NCI-H2081 (cell line): ENCODE data around the gene ANGEL2.

Source experiments
- DNase-seq, 2 experiments: peaks; one replicate each; lab custom pipeline; 2025; lab: John Stamatoyannopoulos, UW

The ANGEL2 gene

DNA sequence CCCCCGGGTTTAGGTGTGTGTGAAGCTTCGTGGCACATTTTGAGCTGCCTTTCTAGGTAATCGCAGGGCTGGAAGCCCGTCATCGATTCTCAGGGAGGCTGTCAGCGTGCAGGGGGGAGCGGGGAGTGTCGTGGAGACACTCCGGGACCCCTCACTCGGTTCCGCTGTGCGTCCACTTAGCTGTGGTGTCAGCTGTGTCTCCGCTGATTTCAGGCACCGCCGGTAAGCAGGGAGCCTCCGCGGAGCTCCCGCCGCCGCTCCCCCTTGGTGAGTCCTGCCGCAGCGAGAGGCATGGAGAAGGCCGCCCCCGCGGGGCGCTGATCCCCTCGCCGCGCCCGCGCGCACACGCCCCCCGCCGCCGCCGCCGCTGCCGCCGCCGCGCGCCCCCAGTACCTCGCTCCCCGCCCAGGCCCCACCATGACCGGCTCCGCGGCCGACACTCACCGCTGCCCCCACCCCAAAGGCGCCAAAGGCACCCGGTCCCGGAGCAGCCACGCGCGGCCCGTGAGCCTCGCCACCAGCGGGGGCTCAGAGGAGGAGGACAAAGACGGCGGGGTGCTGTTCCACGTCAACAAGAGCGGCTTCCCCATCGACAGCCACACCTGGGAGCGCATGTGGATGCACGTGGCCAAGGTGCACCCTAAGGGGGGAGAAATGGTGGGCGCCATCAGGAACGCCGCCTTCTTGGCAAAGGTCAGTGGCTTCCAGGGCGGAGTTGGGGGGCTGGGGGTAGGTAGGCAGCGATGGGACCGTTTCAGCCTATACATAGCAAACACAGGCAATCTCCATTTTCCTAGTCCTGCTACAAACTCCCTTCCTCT lies 64.3 kb downstream of the ANGEL2 start:
- no peak for DNase-seq

DNA sequence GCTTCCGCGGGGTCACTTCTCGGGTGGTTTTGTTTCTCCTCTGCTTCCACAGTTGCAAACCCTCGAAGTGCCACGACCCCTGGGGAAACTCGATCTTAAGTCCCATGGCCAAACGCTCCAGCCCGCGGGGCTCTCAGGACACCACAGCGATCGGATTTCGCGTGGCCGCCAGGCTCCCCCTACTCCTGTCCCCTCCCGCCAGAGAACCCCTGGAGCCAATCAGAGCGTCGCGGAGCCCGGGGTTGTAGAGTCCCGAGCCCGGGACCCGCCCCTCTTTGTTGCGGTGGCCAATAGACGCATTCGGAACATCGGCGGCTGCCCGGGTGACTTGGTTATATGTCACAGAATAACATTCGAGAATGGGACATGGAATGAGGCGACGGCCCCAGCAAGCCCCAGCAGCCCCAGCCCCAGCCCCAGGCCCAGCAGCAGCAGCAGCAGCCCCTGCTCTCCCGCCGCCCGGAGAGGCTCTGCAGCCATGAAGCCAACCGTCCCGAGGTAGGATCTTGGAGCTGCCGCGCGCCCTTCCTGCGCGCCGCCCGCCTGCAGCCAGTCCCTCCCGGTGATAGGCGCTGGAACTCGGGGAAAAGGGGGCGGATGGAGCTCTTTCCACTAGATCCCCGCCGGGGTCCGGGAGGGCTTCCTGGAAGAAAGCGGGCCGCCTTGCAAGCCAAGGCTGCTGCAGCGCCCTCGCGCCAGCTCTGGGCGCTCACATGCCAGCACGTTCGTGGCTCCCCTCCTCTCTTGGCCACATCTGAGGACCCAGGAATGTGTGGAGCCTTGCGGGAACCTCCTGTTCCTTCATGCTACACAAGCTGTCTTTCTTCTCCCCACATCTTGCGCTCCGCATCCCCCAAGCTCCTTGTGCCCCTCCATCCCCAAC lies 65.2 kb downstream of the ANGEL2 start, which contains the start of gene VASH2:
Gene VASH2 (plus strand): TSS at position 299 of the 883 bp plus-strand sequence. CDS start 1,002 bp downstream, outside the sequence.
- peak; percentile 92 to 94 for DNase-seq

DNA sequence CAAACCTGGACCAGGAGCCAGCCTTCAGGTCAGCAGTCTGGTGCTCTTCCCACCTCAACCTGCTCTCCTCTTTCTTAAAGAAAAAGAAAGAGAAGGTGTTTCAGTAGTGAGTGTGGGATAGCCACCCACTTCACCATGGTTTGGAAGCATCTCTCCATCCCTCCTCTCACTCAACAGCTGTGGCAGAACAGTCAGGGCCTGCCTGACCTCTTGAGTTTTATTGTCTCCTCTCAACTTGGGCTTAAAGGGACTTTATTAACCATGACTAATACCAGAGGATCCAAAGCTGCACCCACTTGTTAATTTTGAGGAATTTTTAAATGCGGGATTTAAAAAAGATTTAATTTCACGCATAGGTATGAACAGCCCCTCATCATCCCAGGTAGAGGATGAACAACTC lies 65.9 kb downstream of the ANGEL2 start:
- no peak for DNase-seq

DNA sequence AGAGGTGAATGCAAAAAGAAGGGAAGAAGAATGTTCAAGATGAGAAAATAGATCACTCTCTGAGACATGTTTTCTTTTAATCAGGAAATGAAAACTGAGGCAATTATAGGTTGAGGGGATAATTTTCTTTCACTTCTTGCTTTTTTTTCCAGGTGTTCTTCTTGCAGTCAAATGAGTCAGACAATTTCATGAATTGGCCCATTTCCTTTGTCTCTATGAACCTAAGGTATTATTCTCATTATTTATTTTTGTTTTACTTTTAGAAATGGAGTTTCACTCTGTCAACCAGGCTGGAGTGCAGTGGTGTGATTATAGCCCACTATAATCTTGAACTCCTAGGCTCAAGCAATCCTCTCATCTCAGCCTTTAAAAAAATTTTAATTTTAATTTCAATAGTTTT lies 68.8 kb downstream of the ANGEL2 start:
- DNase-seq = no peak

DNA sequence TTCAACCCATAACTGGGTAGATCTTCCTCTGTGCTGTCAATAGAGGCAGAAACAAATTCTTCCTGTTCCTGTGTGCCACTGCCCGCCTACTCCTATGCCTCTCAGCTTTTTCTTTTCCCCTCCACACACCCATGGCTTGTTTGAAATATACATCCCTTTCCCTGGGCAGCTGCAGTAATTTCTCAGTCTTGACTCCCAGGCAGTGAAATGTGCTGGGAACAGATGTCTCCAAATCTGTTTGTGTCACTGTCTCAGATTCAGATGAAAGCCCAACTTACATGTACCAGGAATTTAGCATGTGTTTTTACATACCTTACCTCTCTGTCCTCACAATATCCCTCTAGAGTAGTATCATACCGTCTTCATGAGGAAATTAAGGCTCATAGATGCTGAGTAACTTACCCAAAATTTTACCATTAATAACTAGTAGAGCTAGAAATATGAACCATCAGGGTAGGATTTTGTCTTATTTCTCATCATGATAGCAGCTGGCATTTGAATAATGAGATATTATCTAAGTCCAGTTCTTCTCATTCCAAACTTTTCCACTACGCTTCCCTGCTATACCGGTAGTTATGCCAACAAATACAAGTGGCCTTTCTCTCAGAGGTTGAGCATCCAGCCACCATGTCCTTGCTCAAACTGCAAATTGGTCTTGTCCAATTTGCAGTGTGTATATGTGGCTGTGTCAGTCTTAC lies 70.1 kb downstream of the ANGEL2 start:
- no peak for DNase-seq

DNA sequence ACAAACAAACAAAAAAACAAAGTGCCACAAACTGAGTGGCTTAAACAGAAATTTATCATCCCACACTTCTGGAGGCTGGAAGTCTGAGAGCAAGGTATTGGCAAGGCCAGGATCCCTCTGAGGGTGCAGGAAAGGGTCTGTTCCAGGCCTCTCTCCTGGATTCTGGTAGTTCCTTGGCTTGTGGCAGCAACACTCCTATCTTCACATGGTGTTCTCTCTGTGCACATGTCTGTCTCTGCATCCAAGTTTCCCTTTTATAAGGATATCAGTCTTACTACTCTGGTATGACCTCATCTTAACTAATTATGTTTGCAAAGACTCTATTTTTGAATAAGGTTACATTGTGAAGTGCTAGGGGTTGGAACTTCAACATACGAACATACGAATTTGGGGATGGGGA lies 70.6 kb downstream of the ANGEL2 start:
- DNase-seq = no peak

DNA sequence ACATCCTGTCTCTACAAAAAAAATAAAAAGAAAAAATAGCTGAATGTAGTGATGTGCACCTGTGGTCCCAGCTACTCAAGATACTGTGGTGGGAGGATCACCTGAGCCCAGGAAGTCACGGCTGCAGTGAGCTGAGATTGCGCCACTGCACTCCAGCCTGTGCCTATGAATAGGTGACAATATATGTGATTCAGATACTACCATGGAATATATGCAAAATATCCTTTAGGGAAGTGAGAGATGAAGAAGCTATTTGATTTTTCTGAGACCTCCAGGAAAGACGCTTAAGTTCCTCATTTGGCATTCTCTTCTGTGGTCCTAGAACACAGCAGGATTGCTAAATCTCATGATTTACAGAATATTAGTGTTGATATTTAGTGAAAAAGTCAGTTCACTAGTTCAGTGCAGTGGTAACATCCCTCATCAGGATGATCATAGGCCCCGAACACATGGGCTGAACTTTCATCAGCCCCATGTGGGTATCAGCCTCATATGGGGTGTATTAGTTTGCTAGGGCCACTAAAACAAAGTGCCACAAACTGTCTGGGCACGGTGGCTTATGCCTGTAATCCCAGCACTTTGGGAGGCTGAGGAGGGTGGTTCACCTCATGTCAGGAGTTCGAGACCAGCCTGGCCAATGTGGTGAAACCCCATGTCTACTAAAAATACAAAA lies 71.3 kb downstream of the ANGEL2 start:
- DNase-seq = no peak

DNA sequence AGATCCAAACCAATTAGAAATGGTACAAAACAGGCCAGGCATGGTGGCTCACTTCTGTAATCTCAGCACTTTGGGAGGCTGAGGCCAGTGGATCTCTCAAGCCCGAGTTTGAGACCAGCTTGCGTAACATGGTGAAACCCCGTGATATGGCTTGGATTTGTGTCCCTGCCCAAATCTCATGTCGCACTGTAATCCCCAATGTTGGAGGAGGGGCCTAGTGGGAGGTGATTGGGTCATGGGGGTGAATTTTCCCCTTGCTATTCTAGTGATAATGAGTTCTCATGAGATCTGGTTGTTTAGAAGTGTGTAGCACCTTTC lies 72.3 kb downstream of the ANGEL2 start:
- no peak for DNase-seq

DNA sequence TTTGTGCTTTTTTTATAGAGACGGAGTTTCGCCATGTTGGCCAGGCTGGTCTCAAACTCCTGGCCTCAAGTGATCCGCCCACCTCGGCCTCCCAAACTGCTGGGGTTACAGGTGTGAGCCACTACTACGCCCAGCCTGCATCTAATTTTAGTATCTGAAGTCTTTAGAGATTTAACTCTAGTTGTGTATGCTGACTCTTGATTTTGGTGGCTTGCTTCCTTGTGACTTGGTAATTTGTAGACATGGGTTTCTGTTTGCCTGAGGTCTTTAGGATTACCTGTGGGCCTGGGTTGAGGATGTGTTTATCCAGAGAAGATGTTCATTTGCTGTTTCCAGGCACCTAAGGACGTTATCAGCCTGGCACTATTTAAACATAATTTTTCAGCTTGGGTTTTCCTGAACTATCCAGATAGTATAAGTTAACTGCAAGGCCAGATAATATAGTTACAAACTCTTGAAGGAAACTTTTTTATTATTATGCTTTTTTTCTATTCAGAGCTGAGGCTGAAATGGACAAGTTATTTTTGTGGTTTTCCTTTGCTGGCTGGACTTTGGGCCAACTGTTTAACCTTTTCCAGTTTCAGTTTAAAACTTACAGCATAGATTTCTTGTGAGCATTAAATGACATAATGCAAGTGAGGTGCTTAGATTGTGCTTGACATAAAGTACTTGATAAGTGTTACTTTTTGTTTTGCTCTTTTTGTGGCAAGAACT lies 72.8 kb downstream of the ANGEL2 start:
- DNase-seq = no peak
